GM19351 (cell line): ENCODE measurements around the gene PDGFRB.

Experiments
- ATAC-seq: cut with Tn5 transposase; IDR thresholded peaks from one replicate; pipeline ENCODE4 v1.9.1; 2021; ENCODE audit warnings: mild to moderate bottlenecking, moderate library complexity; ENCODE audit not compliant: unreplicated experiment

The PDGFRB gene

DNA sequence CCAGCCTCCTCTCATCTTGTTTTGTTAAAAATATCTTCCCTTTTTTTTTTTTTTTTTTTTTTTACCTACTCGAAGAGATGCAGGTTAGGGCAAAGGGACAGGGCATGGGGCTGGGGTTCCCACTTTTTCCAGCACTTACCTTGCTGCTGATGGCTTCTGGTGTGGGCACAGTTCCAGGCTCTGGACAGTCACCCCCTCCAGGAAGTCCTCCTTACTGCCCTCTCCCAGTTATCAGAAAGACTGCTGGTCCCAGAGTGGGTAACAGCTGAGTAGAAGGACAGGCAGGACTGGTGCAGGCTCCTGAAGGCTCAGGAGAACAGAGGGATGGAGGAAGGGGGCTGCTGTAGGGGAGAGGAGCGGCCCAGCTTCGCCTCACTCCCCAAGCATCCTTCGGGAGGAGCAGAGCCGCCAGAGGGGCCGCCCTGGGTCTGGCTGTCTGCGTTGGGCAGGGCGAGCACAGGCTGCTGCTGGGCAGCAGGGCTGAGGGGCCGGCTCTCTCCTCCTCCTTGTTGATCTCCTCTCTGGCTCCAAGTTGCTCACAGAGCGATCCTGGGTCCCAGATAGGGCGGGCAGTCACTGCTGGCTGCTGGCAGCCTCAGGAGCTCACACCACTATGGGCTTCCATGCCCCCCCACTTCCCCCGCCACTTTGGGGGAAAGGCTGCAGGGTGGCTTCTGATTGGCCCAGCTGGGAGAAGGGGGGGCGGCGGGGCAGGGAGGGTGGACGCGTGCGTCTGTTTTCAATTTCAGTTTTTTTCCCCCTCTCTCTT is at the start of gene PDGFRB:
Gene PDGFRB (minus strand): TSS at position 588 of the 769 bp plus-strand sequence. CDS start 18,798 bp downstream, outside the sequence.
- peak; percentile 61 for ATAC-seq

DNA sequence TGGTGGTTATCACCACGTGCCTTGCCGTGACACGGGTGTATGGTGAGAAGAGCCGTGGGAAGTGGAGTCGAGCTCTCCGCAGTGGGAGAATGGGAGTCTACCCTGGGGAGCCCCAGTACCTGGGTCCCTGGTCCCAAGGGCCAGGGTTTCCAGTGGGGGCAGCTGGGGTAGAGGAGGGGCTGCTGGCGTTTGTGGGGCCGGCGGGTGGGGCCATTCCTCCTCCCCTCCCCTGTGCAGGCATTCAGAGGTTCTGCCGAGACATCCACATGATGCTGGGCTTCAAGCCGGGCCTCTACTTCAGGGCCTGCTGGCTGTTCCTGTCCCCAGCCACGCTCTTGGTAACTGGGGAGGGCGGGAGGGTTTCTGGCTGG is 48.9 kb upstream of the PDGFRB start:
- no peak for ATAC-seq

DNA sequence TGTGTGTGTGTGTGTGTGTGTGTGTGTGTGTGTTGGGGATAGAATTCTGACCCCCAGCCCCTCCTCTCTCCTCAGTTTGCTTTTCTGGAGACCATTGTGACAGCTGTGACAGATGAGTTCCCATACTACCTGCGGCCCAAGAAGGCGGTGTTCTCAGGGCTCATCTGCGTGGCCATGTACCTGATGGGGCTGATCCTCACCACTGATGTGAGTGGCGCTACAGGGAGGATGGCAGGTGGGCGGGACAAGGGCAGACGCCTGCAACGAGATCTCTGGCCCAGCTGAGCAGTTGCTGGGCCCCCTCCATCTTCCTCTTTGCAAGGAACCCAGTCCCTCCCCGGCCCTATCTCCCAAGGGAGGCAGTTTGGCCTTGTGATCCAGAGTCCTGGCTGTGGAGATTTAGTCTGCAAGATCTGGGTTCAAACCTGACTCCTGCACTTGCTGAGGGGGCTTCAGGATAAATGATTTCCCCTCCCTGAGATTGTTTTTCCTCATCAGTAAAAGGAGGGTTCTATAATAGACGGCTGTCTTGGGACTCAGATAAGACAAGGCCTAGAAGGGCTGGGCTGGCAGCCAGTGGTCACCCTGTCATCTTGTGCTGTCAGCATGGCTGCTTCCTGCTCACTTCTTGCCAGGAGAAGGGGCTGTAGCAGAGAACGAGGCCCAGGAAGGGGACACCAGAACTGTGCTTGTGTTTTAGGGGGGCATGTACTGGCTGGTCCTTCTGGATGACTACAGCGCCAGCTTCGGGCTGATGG is 48.4 kb upstream of the PDGFRB start:
- no peak for ATAC-seq

DNA sequence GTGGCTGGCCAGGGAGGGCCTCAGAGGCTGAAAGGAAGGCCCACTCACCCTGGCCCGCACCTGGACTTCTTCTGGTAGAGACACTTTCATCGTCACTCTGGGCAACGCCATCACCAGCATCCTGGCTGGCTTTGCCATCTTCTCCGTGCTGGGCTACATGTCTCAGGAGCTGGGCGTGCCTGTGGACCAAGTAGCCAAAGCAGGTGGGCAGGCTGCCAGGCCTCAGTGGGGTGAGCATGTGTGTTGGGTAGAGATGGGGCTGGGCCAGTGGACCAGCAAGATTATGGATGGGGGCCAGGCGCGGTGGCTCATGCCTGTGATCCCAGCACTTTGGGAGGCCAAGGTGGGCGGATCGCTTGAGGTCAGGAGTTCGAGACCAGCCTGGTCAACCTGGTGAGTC is 46.9 kb upstream of the PDGFRB start:
- ATAC-seq, result no peak

DNA sequence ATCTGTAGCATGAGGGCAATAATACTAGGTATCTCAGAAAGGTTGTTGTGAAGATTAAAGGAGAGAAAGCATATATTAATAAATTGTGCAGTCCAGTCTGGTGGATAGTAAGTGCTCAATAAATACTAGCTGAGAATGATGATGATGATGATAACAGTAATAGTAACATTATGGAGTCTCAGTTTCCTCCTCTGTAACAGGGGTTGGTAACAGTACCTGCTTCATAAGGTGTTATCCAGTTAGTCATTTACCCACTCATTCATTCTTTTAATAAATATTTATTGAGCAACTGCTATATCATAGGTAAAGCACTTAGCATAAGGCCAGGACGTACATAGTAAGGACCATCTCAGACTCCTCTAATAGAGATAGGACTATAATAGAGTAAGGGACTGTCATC is 41.8 kb upstream of the PDGFRB start:
- ATAC-seq, result no peak

DNA sequence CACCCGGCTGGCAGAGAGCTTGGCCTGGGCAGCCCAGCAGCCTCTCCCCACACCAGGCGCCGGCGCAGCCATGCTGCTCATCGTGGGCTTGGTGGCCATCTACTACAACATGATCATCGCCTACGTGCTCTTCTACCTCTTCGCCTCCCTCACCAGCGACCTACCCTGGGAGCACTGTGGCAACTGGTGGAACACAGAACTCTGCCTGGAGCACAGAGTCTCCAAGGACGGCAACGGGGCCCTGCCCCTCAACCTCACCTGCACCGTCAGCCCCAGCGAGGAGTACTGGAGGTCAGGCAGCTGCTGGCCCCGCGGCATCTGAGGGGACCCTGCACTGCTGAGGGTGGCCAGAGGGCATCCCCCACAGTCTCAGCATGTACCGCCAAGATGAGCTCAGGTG is 41.3 kb upstream of the PDGFRB start:
- no peak for ATAC-seq

DNA sequence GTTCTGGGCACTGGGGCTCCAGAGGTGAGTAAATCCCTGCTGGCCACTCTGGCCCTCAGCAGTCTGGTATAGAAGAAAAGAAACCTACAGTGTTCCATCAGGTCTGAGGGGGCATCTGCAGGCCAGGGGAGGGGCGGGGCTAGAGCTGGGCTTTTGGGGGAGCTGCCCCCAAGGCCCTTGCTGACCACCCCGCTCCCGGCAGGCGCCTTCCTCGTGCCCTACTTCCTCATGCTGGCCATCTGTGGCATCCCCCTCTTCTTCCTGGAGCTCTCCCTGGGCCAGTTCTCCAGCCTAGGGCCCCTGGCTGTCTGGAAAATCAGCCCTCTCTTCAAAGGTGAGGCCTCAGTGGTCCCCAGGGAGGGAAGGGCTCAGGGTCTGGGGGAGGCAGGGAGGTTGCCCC is 40.9 kb upstream of the PDGFRB start:
- no peak for ATAC-seq

DNA sequence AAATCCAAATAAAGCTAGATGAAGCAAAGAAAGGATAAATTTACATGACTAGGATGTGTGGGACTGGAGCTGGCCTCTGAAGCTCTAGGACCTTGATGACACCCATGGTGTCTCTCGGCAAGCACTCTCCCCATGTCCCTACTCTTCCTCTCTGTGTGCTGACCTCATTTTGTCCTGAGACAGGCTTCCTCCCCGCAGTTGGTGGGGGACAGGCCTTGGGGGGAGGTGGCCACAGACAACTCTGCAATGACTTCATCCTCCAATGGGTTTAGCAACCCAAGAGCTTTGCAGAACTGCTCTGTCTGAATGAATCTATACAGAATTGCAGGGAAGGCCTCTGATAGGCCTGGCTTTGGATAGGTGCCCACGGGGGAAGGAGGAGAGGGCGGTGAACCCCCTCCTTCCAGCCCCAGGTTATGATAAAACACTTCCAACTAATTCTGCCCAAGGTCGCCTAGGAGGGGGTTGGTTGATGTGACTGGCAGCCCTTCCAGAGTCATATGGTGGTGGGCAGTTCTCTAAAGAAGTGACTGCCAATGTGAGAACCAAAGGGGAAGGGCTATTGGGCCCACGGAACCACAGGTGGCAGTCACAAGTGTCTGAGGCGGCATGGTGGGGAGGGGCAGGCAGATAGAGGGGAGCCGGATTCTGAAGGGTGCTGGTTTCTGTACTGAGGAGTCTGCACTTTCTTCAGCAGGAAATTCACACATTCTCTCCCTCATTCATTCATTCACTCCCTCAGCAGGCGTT is 40.3 kb upstream of the PDGFRB start:
- no peak for ATAC-seq

DNA sequence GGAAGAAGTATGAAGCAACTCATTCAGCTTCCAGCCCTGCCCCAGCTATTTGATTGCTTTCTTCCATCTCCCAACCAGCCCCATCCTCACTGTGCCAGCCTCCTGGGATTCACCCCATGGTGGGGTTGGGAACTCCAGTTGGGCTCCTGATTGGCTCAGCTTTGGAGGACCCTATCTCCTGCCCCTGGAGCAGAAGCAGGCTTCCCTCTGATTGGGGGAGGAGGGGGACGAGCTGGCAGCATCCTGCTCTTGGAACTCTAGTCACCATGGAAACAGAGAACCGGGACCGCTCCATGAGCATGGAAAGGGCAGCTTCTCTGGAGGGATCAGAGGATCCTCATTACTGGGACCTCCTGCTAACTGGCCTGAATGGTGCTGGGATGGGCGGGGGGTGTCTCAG is 36.8 kb upstream of the PDGFRB start:
- no peak for ATAC-seq

DNA sequence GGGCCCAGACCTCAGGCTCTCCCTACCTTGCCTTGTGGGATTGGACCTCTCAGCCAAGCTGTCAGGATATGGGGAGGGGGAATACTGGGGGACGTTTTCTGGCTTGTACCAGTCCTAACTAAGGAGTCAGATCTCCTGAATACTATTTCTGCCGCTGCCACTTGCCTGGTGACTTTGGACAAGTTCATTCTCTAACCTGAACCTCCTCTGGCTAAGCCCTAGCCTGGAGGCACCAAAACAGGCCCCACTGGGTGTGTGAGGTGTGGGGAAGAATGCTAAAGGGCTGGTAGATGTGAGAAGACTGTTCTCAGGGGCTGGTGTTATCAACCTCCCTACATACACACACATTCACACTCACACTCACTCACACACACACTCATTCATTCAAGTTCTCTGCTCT is 35.3 kb upstream of the PDGFRB start:
- ATAC-seq, result no peak

DNA sequence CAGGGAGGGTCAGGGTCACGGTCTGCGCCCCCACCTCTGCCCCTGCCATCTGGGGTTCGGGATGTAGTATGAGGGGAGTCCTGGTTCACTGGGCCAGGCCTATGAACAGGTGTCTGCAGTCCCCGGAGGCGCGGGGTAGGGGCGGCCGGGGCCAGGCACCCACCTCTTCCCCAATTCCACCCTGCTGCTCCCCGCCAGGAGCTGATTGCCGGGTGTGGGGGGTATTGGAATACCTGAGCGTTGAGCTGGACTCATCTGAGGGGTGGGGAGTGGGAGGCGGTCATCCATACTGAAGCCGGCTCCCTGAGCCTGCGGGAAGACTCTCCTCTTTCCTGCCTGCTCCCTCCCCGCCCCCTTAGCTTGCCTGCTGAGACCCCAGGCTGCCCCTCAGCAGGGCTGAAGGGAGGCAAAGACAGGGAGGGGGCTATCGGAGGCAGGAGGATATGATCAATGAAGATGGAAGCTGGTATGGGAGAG is 34.9 kb upstream of the PDGFRB start:
- ATAC-seq, result no peak

DNA sequence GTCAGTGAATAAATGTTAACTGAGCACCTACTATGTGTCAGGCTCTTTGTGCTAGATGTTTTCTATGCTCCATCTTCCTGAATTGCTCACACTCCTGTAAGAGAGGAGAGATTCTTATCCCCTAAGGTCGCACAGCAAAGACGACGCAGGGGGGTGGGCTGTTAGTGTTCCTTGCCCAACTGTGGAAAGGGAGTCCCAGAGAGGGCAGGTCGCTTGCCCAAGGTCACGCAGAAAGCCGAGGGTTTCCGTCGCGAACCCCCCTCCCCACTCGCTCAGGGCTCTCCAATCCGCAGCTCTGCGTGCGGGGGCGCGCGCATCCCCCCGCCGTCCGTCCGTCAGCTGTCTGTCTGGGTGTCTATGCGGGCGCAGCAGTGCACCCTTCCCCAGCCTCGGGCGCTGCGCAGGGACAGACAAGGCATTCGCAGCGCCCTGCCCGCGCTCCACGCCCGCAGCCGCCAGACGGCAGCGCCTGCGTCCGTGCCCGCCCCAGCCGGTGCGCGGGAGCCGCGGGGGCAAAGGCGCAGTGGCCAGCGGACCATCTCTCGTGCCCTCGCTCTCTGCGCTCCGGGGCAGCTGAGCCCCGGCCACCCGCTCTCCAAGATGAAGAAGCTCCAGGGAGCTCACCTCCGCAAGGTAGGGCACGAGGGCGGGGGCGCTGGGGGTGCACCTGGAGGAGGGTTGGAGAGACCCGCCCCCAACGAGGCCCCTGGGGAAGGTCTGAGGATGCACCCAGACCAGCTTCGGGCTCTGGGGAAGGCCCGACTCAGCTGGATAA is 34.3 kb upstream of the PDGFRB start, which contains the start of gene SLC6A7:
Gene SLC6A7 (plus strand): TSS at position 335 of the 775 bp plus-strand sequence. CDS start 266 bp downstream, at position 601.
- no peak for ATAC-seq

DNA sequence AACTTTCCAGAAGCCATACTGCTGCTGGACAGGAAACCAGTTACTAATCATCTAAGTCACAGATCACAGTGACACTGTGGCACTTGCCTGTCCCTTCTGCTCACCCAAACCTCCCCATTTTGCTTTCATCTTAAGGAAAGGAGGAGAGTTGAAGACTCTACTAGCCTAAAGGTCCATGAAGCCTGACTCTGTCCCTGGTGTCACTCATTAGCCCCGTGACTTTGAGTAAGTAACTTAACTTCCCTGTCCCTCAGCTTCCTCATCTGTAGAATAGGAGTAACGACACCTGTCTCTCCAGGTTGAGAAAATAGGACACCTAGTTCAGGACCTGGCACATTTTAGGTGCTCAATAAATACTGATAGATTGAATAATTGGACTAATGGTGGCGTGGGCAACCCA is 33.7 kb upstream of the PDGFRB start:
- ATAC-seq, result no peak

DNA sequence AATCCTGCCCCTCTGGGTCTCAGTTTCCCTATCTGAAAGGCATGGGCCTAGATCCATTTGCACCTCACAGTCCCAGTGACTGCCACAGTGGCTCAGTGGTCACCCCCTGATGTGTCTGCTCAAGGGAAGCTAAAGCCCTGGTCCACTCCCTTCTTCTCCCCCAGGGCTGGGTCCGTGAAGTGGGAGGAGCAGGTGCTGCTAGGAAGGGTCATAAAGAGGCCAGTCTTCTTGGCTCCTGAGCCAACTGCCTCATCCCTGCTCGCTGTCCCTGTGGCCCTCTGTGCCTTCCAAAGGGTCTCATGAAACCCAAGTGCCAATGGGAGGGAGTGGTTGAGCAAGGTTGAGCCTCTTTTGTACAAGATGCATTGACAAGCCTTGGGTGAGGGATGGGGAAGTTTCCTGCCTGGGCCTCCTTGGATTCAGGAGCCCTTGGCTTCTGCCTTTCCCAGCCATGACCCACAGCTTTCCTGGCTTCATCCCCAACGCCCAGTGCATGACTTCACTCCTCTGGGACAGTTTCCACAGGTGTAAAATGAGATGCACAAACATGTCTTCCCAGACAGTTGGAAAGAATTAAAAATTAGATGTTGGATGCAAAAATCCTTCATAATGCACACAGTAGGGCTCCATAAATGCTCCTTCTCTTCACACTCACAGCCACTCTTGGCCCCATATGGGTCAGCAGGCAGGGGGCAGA is 32.6 kb upstream of the PDGFRB start:
- ATAC-seq, result no peak

DNA sequence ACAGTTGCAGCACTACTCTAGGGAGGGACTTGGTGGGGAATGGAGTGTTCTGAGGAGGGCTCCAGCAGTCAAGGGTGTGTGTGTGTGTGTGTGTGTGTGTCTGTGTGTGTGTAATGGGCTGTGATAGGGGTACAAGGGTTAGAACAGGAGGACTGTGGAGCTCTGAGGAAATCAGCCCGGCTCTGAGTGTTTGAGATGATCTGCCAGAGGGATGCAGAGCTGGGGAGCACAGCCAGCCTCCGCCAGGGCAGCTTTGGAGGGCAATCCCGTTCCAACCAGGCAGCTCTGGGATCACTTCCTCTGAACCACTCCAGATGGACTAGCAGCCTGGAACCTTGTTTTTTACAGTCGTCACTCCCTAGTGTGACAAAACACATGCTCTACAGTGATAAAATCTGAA is 31.3 kb upstream of the PDGFRB start:
- no peak for ATAC-seq

DNA sequence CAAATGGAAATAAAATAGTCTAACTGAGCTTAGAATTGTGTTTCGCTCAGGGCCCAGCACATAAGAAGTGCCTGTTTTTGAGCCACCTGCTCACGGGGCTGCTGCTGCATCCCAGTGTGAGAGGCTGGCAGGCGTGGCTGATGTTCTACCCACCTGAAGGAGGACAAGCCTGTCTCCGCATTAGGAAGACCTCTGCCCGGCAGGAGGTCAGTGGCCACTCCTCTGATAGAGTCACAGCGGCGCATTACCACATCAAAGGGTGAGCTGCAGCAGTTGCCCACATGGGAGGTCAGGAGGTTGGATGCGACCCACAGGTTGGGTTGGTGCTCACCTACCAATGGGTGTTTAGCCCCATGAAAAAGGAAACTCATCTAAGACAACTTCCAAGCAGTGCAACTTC is 30.5 kb upstream of the PDGFRB start:
- ATAC-seq, result no peak

DNA sequence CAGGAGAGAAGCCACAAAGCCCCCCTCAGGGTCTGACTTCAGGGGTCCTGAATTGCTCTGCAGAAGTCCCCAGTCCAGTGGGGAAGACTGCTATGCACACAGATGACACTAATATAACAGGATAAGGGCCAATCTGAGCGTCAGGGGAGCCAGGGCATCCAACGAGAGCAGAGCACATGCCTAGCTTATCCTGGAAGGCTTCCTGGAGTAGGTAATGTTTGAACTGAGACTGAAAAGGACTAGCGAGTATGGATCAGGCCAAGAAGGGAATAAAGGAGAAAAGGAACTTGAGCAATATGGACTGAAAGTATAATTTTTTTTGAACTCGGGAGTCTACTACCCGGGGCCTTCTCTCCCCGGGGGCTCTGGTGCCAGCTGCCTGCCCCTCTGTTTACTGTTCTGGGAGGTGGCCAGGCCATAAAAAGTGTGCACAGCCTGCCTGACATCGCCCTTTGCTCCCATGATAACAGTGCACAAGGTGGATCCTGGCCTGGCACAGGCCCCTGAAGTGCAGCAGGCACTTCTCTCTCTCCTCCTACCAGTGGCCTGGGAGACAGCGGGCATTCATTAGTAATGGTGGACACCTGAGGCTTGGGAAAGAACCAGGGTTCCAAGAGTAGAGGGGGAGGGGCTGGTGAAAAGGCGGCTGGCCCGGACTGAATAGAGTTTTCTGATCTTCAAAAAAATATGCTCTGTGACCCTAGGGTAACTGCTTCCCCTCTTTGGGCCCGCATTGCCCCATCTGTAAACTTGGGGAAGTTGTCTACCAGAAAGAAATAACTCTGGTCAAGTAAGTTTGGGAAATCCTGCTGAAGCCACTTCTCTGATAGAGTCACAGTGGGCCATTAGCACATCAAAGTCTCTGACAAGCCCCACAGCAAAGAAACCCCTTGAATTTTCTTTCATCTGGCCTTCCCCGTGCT is 29.6 kb upstream of the PDGFRB start:
- ATAC-seq, result no peak

DNA sequence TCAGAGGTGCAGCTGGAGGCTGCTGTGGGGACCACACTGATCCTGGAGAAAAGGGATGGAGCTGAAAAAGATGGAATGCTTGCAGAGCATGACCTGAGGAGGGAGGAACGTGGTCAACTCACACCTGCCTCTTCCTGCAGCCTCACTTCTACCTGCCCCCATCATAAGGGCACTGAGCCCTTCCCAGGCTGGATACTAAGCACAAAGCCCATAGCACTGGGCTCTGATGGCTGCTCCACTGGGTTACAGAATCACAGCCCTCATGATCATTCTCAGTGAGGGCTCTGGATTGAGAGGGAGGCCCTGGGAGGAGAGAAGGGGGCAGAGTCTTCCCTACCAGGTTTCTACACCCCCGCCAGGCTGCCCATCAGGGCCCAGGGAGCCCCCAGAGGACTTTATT is 28.4 kb upstream of the PDGFRB start:
- ATAC-seq, result no peak

DNA sequence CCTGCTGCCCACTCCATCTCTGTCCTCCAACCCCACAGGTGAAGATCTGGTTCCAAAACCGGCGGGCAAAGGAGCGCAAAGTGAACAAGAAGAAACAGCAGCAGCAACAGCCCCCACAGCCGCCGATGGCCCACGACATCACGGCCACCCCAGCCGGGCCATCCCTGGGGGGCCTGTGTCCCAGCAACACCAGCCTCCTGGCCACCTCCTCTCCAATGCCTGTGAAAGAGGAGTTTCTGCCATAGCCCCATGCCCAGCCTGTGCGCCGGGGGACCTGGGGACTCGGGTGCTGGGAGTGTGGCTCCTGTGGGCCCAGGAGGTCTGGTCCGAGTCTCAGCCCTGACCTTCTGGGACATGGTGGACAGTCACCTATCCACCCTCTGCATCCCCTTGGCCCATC is 27.8 kb upstream of the PDGFRB start:
- ATAC-seq, result no peak
